K562 (cell line): ENCODE data around the gene MEX3D. TPM values are rescaled to one million over a fixed set of nuclear protein-coding genes. Genes with fewer than 3 reads are reported as not detected.

Experiments
- ATAC-seq: fragments of 200-7000 bp; cut with Tn5 transposase; 3 replicates; pipeline ENCODE4 v1.9.1; 2020; ENCODE audit warnings: moderate library complexity
- BruUV-seq: library from RNA; stranded (reverse); fragments of 400-500 nt; replicated peaks from 2 replicates; lab custom pipeline; 2021; lab: Mats Ljungman, UMichigan
- CTCF ChIA-PET: fragments of 300-600 bp; formaldehyde crosslinking; extraction: SDS; loops from one replicate; lab custom pipeline; 2021; ENCODE audit warnings: low intra/inter-chr PET ratio; lab: Yijun Ruan, JAX
- POLR2A ChIA-PET: fragments of 300-600, 350-650 bp; sonication (Branson Sonifier 250); formaldehyde crosslinking; extraction: SDS; loops from one replicate; lab custom pipeline; 2021; ENCODE audit warnings: antibody characterized with exemption, inconsistent platforms; lab: Yijun Ruan, JAX
- DNase-seq, 4 experiments: peaks; one replicate each; pipeline versions ENCODE4 v3.0.0 to v3.0.0-alpha.2; 2011 to 2018; ENCODE audit warnings: low spot score in 3 of 4, mixed read lengths in 3 of 4; ENCODE audit errors: extremely low read depth in 1 of 4
- FAIRE-seq: peaks from 2 replicates; lab custom pipeline; 2011; peaks lifted over from hg19 to GRCh38; lab: Jason Lieb, UNC
- H2AFZ ChIP-seq: 2 replicates; pipeline ENCODE4 v1.6.0; 2011; ENCODE audit warnings: low read depth, low read length, control low read depth, inconsistent platforms
- H3K27ac ChIP-seq: fragments of 200-600 bp; 3 replicates; pipeline ENCODE4 v1.8.0; 2011; ENCODE audit warnings: low read depth, mild to moderate bottlenecking, control low read depth, inconsistent platforms, low read length, moderate library complexity, mixed read lengths; ENCODE audit errors: extremely low read depth
- H3K27me3 ChIP-seq, 2 experiments: fragments of 300-600 bp in 1 of 2; 2 replicates in 1 of 2; 3 replicates in 1 of 2; pipeline versions ENCODE4 v1.6.0 to v1.8.0; 2011; ENCODE audit warnings: inconsistent platforms in 2 of 2, low read length in 2 of 2, mild to moderate bottlenecking in 1 of 2, mixed read lengths in 1 of 2, moderate library complexity in 1 of 2; ENCODE audit not compliant: control insufficient read depth in 2 of 2, insufficient read depth in 2 of 2
- H3K36me3 ChIP-seq: fragments of 300-600 bp; 3 replicates; pipeline ENCODE4 v1.8.0; 2011; ENCODE audit warnings: mild to moderate bottlenecking, low read length, inconsistent platforms; ENCODE audit not compliant: control insufficient read depth, insufficient read depth
- H3K4me1 ChIP-seq, 2 experiments: fragments of 200-600 bp in 1 of 2; replicated peaks in 1 of 2; 2 replicates in 1 of 2; 3 replicates in 1 of 2; pipeline versions ENCODE4 v1.5.1 to v1.8.0; 2011; ENCODE audit warnings: inconsistent platforms in 2 of 2, low read length in 2 of 2, mild to moderate bottlenecking in 1 of 2, mixed read lengths in 1 of 2, moderate library complexity in 1 of 2; ENCODE audit not compliant: control insufficient read depth in 2 of 2, insufficient read depth in 2 of 2
- H3K4me2 ChIP-seq: 2 replicates; pipeline ENCODE4 v1.6.1; 2011; ENCODE audit warnings: low read length, control low read depth, inconsistent platforms, mixed read lengths; ENCODE audit not compliant: insufficient read depth
- H3K4me3 ChIP-seq: fragments of 200-600 bp; sonication (generic), shearing (Covaris generic); 2 replicates; pipeline ENCODE4 v1.5.1; 2016; ENCODE audit warnings: control low read depth, inconsistent platforms
- H3K79me2 ChIP-seq: fragments of 200-600 bp; 3 replicates; pipeline ENCODE4 v1.8.0; 2011; ENCODE audit warnings: low read length, inconsistent platforms; ENCODE audit not compliant: control insufficient read depth, insufficient read depth
- H3K9ac ChIP-seq, 2 experiments: 2 replicates each; pipeline versions ENCODE4 v1.6.0 to v1.6.1; 2011; ENCODE audit warnings: low read depth in 2 of 2, low read length in 2 of 2, control low read depth in 1 of 2, inconsistent platforms in 1 of 2, mild to moderate bottlenecking in 1 of 2, mixed read lengths in 1 of 2; ENCODE audit not compliant: insufficient read depth in 1 of 2
- H3K9me1 ChIP-seq: one replicate; pipeline ENCODE4 v1.6.0; 2011; ENCODE audit warnings: inconsistent platforms, mild to moderate bottlenecking, low read length, moderate library complexity; ENCODE audit not compliant: control insufficient read depth, insufficient read depth
- H3K9me3 ChIP-seq: replicated peaks from 2 replicates; pipeline ENCODE4 v1.5.1; 2011; ENCODE audit warnings: low read depth, low read length, inconsistent platforms; ENCODE audit not compliant: control insufficient read depth, insufficient read depth
- H4K20me1 ChIP-seq: replicated peaks from 2 replicates; pipeline ENCODE4 v1.6.1; 2011; ENCODE audit warnings: low read length, inconsistent platforms, mixed read lengths; ENCODE audit not compliant: control insufficient read depth, insufficient read depth
- ARID2 ChIP-seq: fragments of 450-650 bp; IDR thresholded peaks from 2 replicates; pipeline ENCODE4 v1.6.1; 2017; ENCODE audit warnings: antibody characterized with exemption, mild to moderate bottlenecking
- MEIS2 ChIP-seq: fragments of 450-650 bp; IDR thresholded peaks from 2 replicates; pipeline ENCODE4 v1.6.1; 2014; ENCODE audit warnings: mild to moderate bottlenecking; ENCODE audit not compliant: partially characterized antibody
- NCOA1 ChIP-seq: fragments of 450-650 bp; IDR thresholded peaks from 2 replicates; pipeline ENCODE4 v1.6.1; 2016; ENCODE audit warnings: low read depth
- POLR2A ChIP-seq: fragments of 450-650 bp; conservative IDR thresholded peaks from 2 replicates; pipeline ENCODE4 v1.6.1; 2016
- POLR2G ChIP-seq: fragments of 200-400 bp; formaldehyde crosslinking; IDR thresholded peaks from 2 replicates; pipeline ENCODE4 v1.6.1; 2017; ENCODE audit warnings: low read depth, mild to moderate bottlenecking, antibody characterized with exemption, low read length, moderate library complexity
- RBM22 ChIP-seq: fragments of 200-400 bp; formaldehyde crosslinking; IDR thresholded peaks from 2 replicates; pipeline ENCODE4 v1.6.1; 2018; ENCODE audit warnings: low read length, low read depth; ENCODE audit not compliant: poor library complexity, severe bottlenecking
- SUPT5H ChIP-seq: fragments of 450-650 bp; IDR thresholded peaks from 2 replicates; pipeline ENCODE4 v1.6.1; 2016
- ZNF121 ChIP-seq: sonication (generic); formaldehyde crosslinking; conservative IDR thresholded peaks from 2 replicates; pipeline ENCODE4 v1.8.0; 2022; ENCODE audit warnings: missing genetic modification reagents
- WGBS: fragments of 100-300 bp; shearing (Covaris generic); methylation state at CpG from one replicate; pipeline ENCODE4 v1.1.6; 2016; ENCODE audit warnings: low coverage, mixed read lengths; ENCODE audit not compliant: insufficient coverage; ENCODE audit errors: missing lambda C conversion rate; 5-methylcytosine and 5-hydroxymethylcytosine counted together
- in situ Hi-C: fragments of 300-500 bp; cut with MboI; formaldehyde crosslinking; loops from 4 replicates; pipeline ENCODE4 v1.15.0; 2018; ENCODE audit warnings: inconsistent platforms, mixed read lengths
- intact Hi-C: fragments of 100-400 bp; cut with micrococcal nuclease; formaldehyde crosslinking; loops from 2 replicates; pipeline ENCODE4 v1.14.2; 2022
- polyA plus RNA-seq, 8 experiments: library from polyadenylated mRNA; depleted of rRNA in 4 of 8; stranded (reverse) in 5 of 8; unstranded in 3 of 8; fragments of >200 nt; fragmentation: Nextera tagmentation in 2 of 8; fragmentation: Illumina TruSeq in 1 of 8; extraction: Ambion mirVana in 2 of 8; extraction: Trizol in 1 of 8; gene quantifications; 2 replicates each; pipeline versions ENCODE4 v1.2.1 to v1.2.3, GENCODE V29; 2011 to 2014; ENCODE audit warnings: inconsistent platforms in 1 of 8, missing spikeins in 1 of 8
- total RNA-seq, 7 experiments: library from RNA; depleted of rRNA in 6 of 7; stranded (reverse); fragments of >200 nt in 6 of 7; fragmentation: Illumina TruSeq in 2 of 7; extraction: Trizol in 2 of 7; gene quantifications; 2 replicates each; pipeline versions ENCODE4 v1.2.1 to v1.2.3, GENCODE V29; 2011 to 2021; ENCODE audit warnings: low replicate concordance in 1 of 7

MEX3D gene
- total and polyA plus RNA-seq, 9 of the 15 experiments (the other 6 are each of a cell fraction or from before 2014, with no cell fraction given) = 1.7 to 39.3 (median 5.7) TPM

- DNase-seq (no peak), ATAC-seq (no peak), FAIRE-seq (no peak)
- no peak overlapping the region for H3K4me2 ChIP-seq
- no peak overlapping the region for H2AFZ ChIP-seq
- peaks cover 8 to 62% of the 10 kb centered on the region in 2 experiments for H3K4me1 ChIP-seq
- WGBS = 84% methylated on average over 17 of the region's 23 CpGs
- POLR2A ChIA-PET = interaction anchor here (0.6 kb wide), 2 partner anchors 33 to 1095 kb away, joined by 3 to 4 read pairs; no protein-coding TSS in a partner anchor
- H3K36me3 ChIP-seq = peaks cover 44% of the 10 kb centered on the region; the same call in 2 of the 3 replicates
- intact Hi-C loops = loop anchor here (5.0 to 10.0 kb wide), 3 partner anchors 44 to 159 kb away; partner anchors contain the start of gene TCF3
- H3K9me3 ChIP-seq = no peaks in the 10 kb centered on the region
- no peaks in the 10 kb centered on the region; the same call in 1 of the 2 replicates for H4K20me1 ChIP-seq
- no peaks in the 10 kb centered on the region for H3K27me3 ChIP-seq
- CTCF ChIA-PET = no interaction called here
- peaks cover 2% of the 10 kb centered on the region for H3K9me1 ChIP-seq
- no TSS peak for BruUV-seq
- no peak overlapping the region for H3K4me3 ChIP-seq
- TF ChIP-seq POLR2G (peak; percentile 73), SUPT5H (peak; percentile 24; the same call in 1 of the 2 replicates), POLR2A (peak; percentile 53), ARID2 (no peak), NCOA1 (no peak), RBM22 (peak; percentile 74), MEIS2 (no peak), ZNF121 (CRISPR knock-in tag) (peak; percentile 97)
- in situ Hi-C loops = no loop called here
- peaks cover 18% of the 10 kb centered on the region for H3K79me2 ChIP-seq
- H3K9ac ChIP-seq = peak overlapping the region in 1 of 2 experiments; percentile 19; a peak in 2 of 4 replicates
- no peak overlapping the region for H3K27ac ChIP-seq
Measured at GRCh38 chr19:1608359-1609102, 40.4 kb upstream of the MEX3D start.
